Neuronal stem cell (in vitro differentiated cells): Measurements from ENCODE around the gene MROH9.

Source experiments
- DNase-seq: peaks from one replicate; pipeline ENCODE4 v3.0.0-alpha.2; 2013; ENCODE audit warnings: low spot score
- H2AFZ ChIP-seq: one replicate; pipeline ENCODE4 v1.6.1; 2013; ENCODE audit warnings: mild to moderate bottlenecking, low read length, inconsistent platforms
- H2AK5ac ChIP-seq: 2 replicates; pipeline ENCODE4 v1.6.1; 2013; ENCODE audit warnings: low read depth, mild to moderate bottlenecking, inconsistent platforms, low read length, moderate library complexity, mixed read lengths
- H2BK120ac ChIP-seq: 2 replicates; pipeline ENCODE4 v1.6.1; 2013; ENCODE audit warnings: low read depth, mild to moderate bottlenecking, inconsistent platforms, low read length, moderate library complexity, mixed read lengths
- H2BK12ac ChIP-seq: one replicate; pipeline ENCODE4 v1.6.1; 2013; ENCODE audit warnings: low read length, inconsistent platforms
- H2BK15ac ChIP-seq: 2 replicates; pipeline ENCODE4 v1.6.1; 2013; ENCODE audit warnings: mild to moderate bottlenecking, low read length, inconsistent platforms, mixed read lengths
- H2BK5ac ChIP-seq: one replicate; pipeline ENCODE4 v1.6.1; 2013; ENCODE audit warnings: inconsistent platforms, mild to moderate bottlenecking, low read length, moderate library complexity
- H3K14ac ChIP-seq: one replicate; pipeline ENCODE4 v1.6.1; 2013; ENCODE audit warnings: low read length, inconsistent platforms
- H3K18ac ChIP-seq: 2 replicates; pipeline ENCODE4 v1.6.1; 2013; ENCODE audit warnings: low read length, inconsistent platforms
- H3K23ac ChIP-seq: 2 replicates; pipeline ENCODE4 v1.6.1; 2013; ENCODE audit warnings: low read depth, mild to moderate bottlenecking, mixed read lengths, low read length, inconsistent platforms; ENCODE audit not compliant: poor library complexity
- H3K27ac ChIP-seq: replicated peaks from 3 replicates; pipeline ENCODE4 v1.5.1; 2013; ENCODE audit warnings: low read length, inconsistent platforms
- H3K27me3 ChIP-seq, 3 experiments: 2 replicates each; pipeline ENCODE4 v1.6.1; 2013; ENCODE audit warnings: low read length in 3 of 3, mild to moderate bottlenecking in 2 of 3, inconsistent platforms in 1 of 3, low read depth in 1 of 3, mixed read lengths in 1 of 3, moderate library complexity in 1 of 3; ENCODE audit not compliant: control insufficient read depth in 3 of 3, insufficient read depth in 3 of 3
- H3K36me3 ChIP-seq, 2 donors: replicated peaks in 1 of 2; 2 replicates each; pipeline ENCODE4 v1.6.1; 2013; ENCODE audit warnings: low read length in 2 of 2; ENCODE audit not compliant: control insufficient read depth in 2 of 2, insufficient read depth in 2 of 2
- H3K4ac ChIP-seq: 2 replicates; pipeline ENCODE4 v1.6.1; 2013; ENCODE audit warnings: inconsistent platforms, mild to moderate bottlenecking, low read length, moderate library complexity
- H3K4me1 ChIP-seq, 2 donors: 1 replicate in 1 of 2; 2 replicates in 1 of 2; pipeline ENCODE4 v1.6.1; 2013; ENCODE audit warnings: low read length in 2 of 2, low read depth in 1 of 2; ENCODE audit not compliant: control insufficient read depth in 2 of 2, insufficient read depth in 1 of 2
- H3K4me2 ChIP-seq: one replicate; pipeline ENCODE4 v1.6.1; 2013; ENCODE audit warnings: mild to moderate bottlenecking, low read length, inconsistent platforms; ENCODE audit not compliant: insufficient read depth, poor library complexity, severe bottlenecking
- H3K4me3 ChIP-seq, 2 donors: 2 replicates each; pipeline ENCODE4 v1.5.1; 2013; ENCODE audit warnings: low read length in 2 of 2, mild to moderate bottlenecking in 2 of 2, inconsistent platforms in 1 of 2, moderate library complexity in 1 of 2
- H3K79me1 ChIP-seq: one replicate; pipeline ENCODE4 v1.6.1; 2013; ENCODE audit warnings: low read depth, mild to moderate bottlenecking, inconsistent platforms, low read length, moderate library complexity
- H3K9ac ChIP-seq: one replicate; pipeline ENCODE4 v1.6.1; 2013; ENCODE audit warnings: mild to moderate bottlenecking, low read depth, low read length, inconsistent platforms; ENCODE audit not compliant: poor library complexity
- H3K9me3 ChIP-seq, 2 donors: replicated peaks in 1 of 2; 2 replicates each; pipeline versions ENCODE3 to v1.6.1; 2013; ENCODE audit warnings: low read length in 2 of 2, mild to moderate bottlenecking in 2 of 2, inconsistent platforms in 1 of 2, low read depth in 1 of 2, mixed read lengths in 1 of 2, moderate library complexity in 1 of 2; ENCODE audit not compliant: control insufficient read depth in 2 of 2, insufficient read depth in 1 of 2
- H4K8ac ChIP-seq: one replicate; pipeline ENCODE4 v1.6.1; 2013; ENCODE audit warnings: low read depth, mild to moderate bottlenecking, inconsistent platforms, low read length, moderate library complexity
- H4K91ac ChIP-seq: one replicate; pipeline ENCODE4 v1.6.1; 2013; ENCODE audit warnings: low read length, low read depth, mild to moderate bottlenecking, inconsistent platforms; ENCODE audit not compliant: poor library complexity
- WGBS, 2 donors: extraction: QIAGEN DNeasy Blood & Tissue Kit; methylation state at CpG; one replicate each; pipeline ENCODE4 v1.1.7; 2013; ENCODE audit warnings: missing lambda C conversion rate in 2 of 2, mixed read lengths in 1 of 2; ENCODE audit not compliant: insufficient read length in 2 of 2, insufficient replicate concordance in 1 of 2; ENCODE audit errors: extremely low coverage in 2 of 2; 5-methylcytosine and 5-hydroxymethylcytosine counted together

The MROH9 gene

GRCh38 chr1:170964506-170964905, 29.2 kb downstream of the MROH9 start:
- Histone ChIP-seq H2AK5ac (no peak overlapping the region), H4K8ac (no peak overlapping the region), H2BK5ac (no peak overlapping the region), H3K18ac (no peak overlapping the region), H3K9ac (no peak overlapping the region), H3K79me1 (no peaks in the 10 kb centered on the region), H3K27ac (no peak overlapping the region), H3K4me1 (no peaks in the 10 kb centered on the region), H3K4me3 (no peak overlapping the region), H4K91ac (no peak overlapping the region), H3K14ac (no peak overlapping the region), H2BK15ac (no peak overlapping the region), H3K27me3 (no peaks in the 10 kb centered on the region), H2BK120ac (no peak overlapping the region), H3K4me2 (no peak overlapping the region), H3K23ac (no peak overlapping the region), H2AFZ (no peak overlapping the region), H3K4ac (no peak overlapping the region), H3K36me3 (no peaks in the 10 kb centered on the region), H2BK12ac (no peak overlapping the region), H3K9me3 (no peaks in the 10 kb centered on the region)
- DNase-seq: no peak
- WGBS, 2 donors: no CpG with 5 or more reads among the region's 3 CpGs

- Histone ChIP-seq H3K4me1 (no peaks in the 10 kb centered on the region), H4K8ac (no peak overlapping the region), H2BK5ac (no peak overlapping the region), H2AK5ac (no peak overlapping the region), H3K14ac (no peak overlapping the region), H3K4me3 (no peak overlapping the region), H4K91ac (no peak overlapping the region), H3K79me1 (no peaks in the 10 kb centered on the region), H3K4me2 (no peak overlapping the region), H2BK120ac (no peak overlapping the region), H3K23ac (no peak overlapping the region), H3K36me3 (no peaks in the 10 kb centered on the region), H3K27ac (no peak overlapping the region), H3K27me3 (no peaks in the 10 kb centered on the region), H2BK12ac (no peak overlapping the region), H2BK15ac (no peak overlapping the region), H3K4ac (no peak overlapping the region), H3K9ac (no peak overlapping the region), H3K9me3 (no peaks in the 10 kb centered on the region), H2AFZ (no peak overlapping the region), H3K18ac (no peak overlapping the region)
- peak; percentile 18 for DNase-seq
- no CpG with 5 or more reads among the region's 5 CpGs for WGBS, 2 donors
These were observed 31.9 kb downstream of the MROH9 start for GRCh38 chr1:170967042-170967910.

DNA sequence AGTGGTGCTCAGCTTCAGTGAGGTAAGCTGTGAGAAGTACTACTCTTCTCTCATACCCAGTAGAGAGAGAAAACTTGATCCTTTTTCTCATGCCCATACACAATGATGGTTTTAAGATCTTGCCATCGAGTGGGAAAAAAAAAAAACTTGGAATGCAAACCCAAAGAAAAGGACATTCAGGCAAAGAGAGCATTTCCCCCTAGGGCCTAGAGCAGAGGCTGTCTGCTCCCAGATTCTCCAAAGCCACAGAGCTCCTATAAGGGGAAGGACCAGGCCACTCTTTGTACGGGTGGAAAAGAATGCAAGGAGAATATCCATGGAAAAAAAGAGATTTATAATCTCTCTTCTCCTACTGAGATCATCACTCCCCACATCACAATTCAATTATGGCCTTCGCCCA, 34.9 kb downstream of the MROH9 start:
- no CpG with 5 or more reads among the region's 3 CpGs for WGBS, 2 donors
- no peak overlapping the region for H4K8ac ChIP-seq

DNA sequence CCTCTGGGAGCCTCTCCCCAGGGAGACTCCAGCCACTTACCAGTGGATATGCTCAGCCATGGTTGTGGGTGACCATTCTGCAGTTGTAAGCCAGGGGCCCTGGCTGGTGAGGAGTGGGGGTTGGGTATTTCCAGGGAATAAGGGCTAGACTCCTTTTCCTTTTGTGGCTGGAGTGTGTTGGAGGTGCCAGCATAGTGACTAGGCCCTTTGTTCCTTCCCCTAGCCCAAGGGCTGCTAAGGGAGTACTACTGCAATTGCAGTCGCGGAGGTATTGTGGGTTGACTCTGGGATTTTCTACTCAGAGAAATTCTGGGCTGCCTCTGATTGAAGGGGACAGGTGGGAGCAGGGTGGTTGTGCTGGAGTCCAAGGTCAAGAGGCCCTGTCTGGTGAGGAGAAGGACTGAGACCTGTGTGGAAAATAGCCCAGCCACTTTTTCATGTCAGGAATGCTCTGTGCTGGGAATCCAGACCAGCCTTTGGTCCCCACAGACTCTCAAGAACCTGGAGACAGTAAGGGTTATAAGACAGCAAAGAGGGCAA, 43.1 kb downstream of the MROH9 start:
- no peaks in the 10 kb centered on the region for H3K9me3 ChIP-seq
- no CpG with 5 or more reads among the region's 2 CpGs for WGBS, 2 donors
- no peaks in the 10 kb centered on the region for H3K4me1 ChIP-seq
- no peak overlapping the region for H2BK15ac ChIP-seq
- H3K18ac ChIP-seq: no peak overlapping the region
- no peak overlapping the region for H2AK5ac ChIP-seq
- no peak overlapping the region for H3K9ac ChIP-seq
- H2AFZ ChIP-seq: no peak overlapping the region
- no peak overlapping the region for H2BK5ac ChIP-seq
- no peak overlapping the region for H3K27ac ChIP-seq
- H3K4me3 ChIP-seq: no peak overlapping the region
- H3K4me2 ChIP-seq: no peak overlapping the region
- no peak overlapping the region for H2BK12ac ChIP-seq
- H3K79me1 ChIP-seq: no peaks in the 10 kb centered on the region
- H3K36me3 ChIP-seq: no peaks in the 10 kb centered on the region
- H3K23ac ChIP-seq: no peak overlapping the region
- H3K4ac ChIP-seq: no peak overlapping the region
- H3K14ac ChIP-seq: no peak overlapping the region
- H2BK120ac ChIP-seq: no peak overlapping the region
- H4K8ac ChIP-seq: no peak overlapping the region
- H3K27me3 ChIP-seq: no peaks in the 10 kb centered on the region
- no peak for DNase-seq
- no peak overlapping the region for H4K91ac ChIP-seq

More for the DNA sequence above, 34.9 kb downstream of the MROH9 start:
- Histone ChIP-seq H3K14ac (no peak overlapping the region), H3K9me3 (no peaks in the 10 kb centered on the region), H2AFZ (no peak overlapping the region), H3K4ac (no peak overlapping the region), H3K9ac (no peak overlapping the region), H3K4me2 (no peak overlapping the region), H2BK5ac (no peak overlapping the region), H2AK5ac (no peak overlapping the region), H2BK15ac (no peak overlapping the region), H3K27ac (no peak overlapping the region), H3K23ac (no peak overlapping the region), H2BK12ac (no peak overlapping the region), H3K79me1 (no peaks in the 10 kb centered on the region), H3K27me3 (no peaks in the 10 kb centered on the region), H3K36me3 (no peaks in the 10 kb centered on the region), H3K4me1 (no peaks in the 10 kb centered on the region), H3K4me3 (no peak overlapping the region), H2BK120ac (no peak overlapping the region), H4K91ac (no peak overlapping the region), H3K18ac (no peak overlapping the region)
- no peak for DNase-seq
